Colonic mucosa (tissue), 4 donors: ENCODE data around the gene AGAP1. TPM values are rescaled to one million over a fixed set of nuclear protein-coding genes. Genes with fewer than 3 reads are reported as not detected.

Source experiments
- DNase-seq: peaks from one replicate; pipeline ENCODE4 v3.0.0-alpha.2; 2020
- H3K27ac ChIP-seq: fragments of 200-600 bp; one replicate; pipeline ENCODE4 v1.8.0; 2021
- H3K27me3 ChIP-seq: fragments of 200-600 bp; one replicate; pipeline ENCODE4 v1.8.0; 2021
- H3K36me3 ChIP-seq: fragments of 200-600 bp; one replicate; pipeline ENCODE4 v1.8.0; 2021
- H3K4me1 ChIP-seq: fragments of 200-600 bp; one replicate; pipeline ENCODE4 v1.8.0; 2021; ENCODE audit warnings: mild to moderate bottlenecking
- H3K4me3 ChIP-seq: fragments of 200-600 bp; one replicate; pipeline ENCODE4 v1.8.0; 2021
- H3K9ac ChIP-seq, 2 donors: one replicate each; pipeline ENCODE4 v1.7.0; 2013; ENCODE audit warnings: control low read depth in 2 of 2, low read depth in 2 of 2, low read length in 2 of 2
- H3K9me3 ChIP-seq: fragments of 200-600 bp; one replicate; pipeline ENCODE4 v1.8.0; 2021
- intact Hi-C: fragments of 100-400 bp; cut with DNase I; formaldehyde crosslinking; loops from one replicate; pipeline ENCODE4 v1.14.1; 2022
- total RNA-seq, 2 donors: library from RNA; stranded (reverse); fragmentation: NEBNext Ultra II Directional in 1 of 2; extraction: Animal tissue kit (Norgen Biotek cat#: 25700) in 1 of 2; gene quantifications; one replicate each; pipeline ENCODE4 v1.2.1, GENCODE V29; 2021
- TF ChIP-seq, protein P1 (sequence below): fragments of 200-600 bp; IDR thresholded peaks from one replicate; pipeline ENCODE4 v1.8.0; 2022; ENCODE audit warnings: antibody characterized with exemption, mild to moderate bottlenecking
- donor health status: healthy.
- donor health status: DM: no; HTN: no; CAD: no.
- donor health status: DM: no; HTN: no; CAD: no.

AGAP1 gene
- total RNA-seq, 2 donors from 2014 or later = 62.1 to 62.9 TPM

DNA sequence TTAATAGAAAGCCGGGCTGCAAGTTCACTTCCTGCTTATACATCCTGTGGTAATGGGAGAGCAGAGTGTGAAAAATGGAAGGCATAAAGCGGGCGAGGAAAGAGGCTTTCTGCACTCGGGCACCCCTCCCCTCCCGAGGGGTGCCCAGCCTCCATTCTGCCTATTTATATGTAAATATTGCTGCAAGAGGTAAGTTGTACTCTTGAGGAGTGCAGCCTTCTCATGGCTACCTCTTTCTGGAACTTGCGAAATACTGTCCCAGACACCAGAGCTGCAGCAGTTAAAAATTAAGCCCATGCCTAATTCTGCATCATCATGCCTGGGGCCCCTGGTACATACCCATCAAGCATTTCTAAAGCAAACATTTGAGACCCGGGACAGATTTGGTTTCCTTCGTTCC lies 518.3 kb downstream of the AGAP1 start:
- no peak overlapping the region for H3K4me3 ChIP-seq
- TF ChIP-seq, protein P1, sequence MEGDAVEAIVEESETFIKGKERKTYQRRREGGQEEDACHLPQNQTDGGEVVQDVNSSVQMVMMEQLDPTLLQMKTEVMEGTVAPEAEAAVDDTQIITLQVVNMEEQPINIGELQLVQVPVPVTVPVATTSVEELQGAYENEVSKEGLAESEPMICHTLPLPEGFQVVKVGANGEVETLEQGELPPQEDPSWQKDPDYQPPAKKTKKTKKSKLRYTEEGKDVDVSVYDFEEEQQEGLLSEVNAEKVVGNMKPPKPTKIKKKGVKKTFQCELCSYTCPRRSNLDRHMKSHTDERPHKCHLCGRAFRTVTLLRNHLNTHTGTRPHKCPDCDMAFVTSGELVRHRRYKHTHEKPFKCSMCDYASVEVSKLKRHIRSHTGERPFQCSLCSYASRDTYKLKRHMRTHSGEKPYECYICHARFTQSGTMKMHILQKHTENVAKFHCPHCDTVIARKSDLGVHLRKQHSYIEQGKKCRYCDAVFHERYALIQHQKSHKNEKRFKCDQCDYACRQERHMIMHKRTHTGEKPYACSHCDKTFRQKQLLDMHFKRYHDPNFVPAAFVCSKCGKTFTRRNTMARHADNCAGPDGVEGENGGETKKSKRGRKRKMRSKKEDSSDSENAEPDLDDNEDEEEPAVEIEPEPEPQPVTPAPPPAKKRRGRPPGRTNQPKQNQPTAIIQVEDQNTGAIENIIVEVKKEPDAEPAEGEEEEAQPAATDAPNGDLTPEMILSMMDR = no peak
- no peaks in the 10 kb centered on the region for H3K27me3 ChIP-seq
- no peaks in the 10 kb centered on the region for H3K36me3 ChIP-seq
- no peaks in the 10 kb centered on the region for H3K4me1 ChIP-seq
- DNase-seq = no peak
- H3K27ac ChIP-seq = no peak overlapping the region
- intact Hi-C loops = no loop called here
- no peaks in the 10 kb centered on the region for H3K9me3 ChIP-seq
- no peak overlapping the region for H3K9ac ChIP-seq

DNA sequence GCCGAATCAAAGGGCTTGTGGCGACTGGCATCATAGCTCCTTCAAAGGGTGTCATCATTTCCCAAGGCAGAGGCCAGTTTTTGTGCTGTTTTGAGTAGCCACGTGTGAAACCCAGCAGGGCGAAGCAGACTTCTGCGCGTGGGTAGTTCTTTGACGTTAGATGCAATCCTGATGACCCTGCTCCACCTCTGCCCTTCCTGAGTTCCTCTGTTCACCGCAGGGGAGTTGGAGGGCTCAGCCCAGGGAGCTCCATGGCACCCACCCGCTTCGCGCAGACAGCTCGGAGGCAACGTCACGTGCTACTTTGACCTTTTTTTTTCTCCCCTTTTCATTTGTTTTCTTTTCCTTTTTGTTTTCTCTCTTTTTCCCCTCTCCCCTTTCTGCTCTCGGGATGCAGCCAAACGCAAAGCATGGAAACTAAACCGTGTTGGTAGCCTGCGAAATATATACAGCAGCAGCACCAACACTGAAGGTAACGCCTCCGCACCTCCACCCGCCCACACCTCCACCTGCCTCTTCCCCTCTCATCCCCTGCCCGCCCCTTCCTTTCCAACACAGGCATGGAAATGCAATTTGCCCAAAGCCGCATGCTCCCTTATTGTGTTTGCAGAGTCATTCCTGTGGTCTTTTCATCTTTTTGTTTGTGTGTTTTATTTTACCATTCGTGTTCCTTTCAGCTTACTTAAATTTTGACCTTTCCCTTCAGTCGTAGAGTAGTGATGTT lies 520.7 kb downstream of the AGAP1 start:
- Histone ChIP-seq H3K27me3 (no peaks in the 10 kb centered on the region), H3K27ac (no peak overlapping the region), H3K36me3 (no peaks in the 10 kb centered on the region), H3K9ac (no peak overlapping the region), H3K9me3 (no peaks in the 10 kb centered on the region), H3K4me3 (no peak overlapping the region), H3K4me1 (no peaks in the 10 kb centered on the region)
- DNase-seq = no peak
- intact Hi-C loops = no loop called here
- TF ChIP-seq, protein P1 = no peak

DNA sequence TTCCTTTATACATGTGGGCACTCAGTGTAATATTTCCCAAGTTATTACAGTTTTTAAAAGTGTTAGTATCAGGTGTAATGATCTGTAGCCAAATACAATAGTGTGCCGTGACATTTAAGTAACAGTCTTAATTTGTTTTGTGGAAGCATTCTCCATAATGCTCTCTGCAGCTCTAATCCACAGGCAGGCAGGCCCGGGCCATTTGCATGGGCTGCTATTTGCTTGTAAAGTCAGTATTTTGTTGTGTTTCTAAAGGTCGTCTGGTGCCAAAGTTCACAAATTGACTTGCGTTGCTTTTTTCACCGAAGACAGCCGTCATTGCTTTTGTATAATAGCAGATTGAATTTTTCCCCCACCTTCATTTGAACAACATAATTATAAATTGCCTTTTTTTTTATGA lies 521.3 kb downstream of the AGAP1 start:
- no peak for DNase-seq
- TF ChIP-seq, protein P1 = no peak
- H3K9me3 ChIP-seq = no peaks in the 10 kb centered on the region
- H3K36me3 ChIP-seq = no peaks in the 10 kb centered on the region
- H3K27me3 ChIP-seq = no peaks in the 10 kb centered on the region
- no peak overlapping the region for H3K27ac ChIP-seq
- H3K9ac ChIP-seq = no peak overlapping the region
- H3K4me1 ChIP-seq = no peaks in the 10 kb centered on the region
- H3K4me3 ChIP-seq = no peak overlapping the region
- intact Hi-C loops = no loop called here

DNA sequence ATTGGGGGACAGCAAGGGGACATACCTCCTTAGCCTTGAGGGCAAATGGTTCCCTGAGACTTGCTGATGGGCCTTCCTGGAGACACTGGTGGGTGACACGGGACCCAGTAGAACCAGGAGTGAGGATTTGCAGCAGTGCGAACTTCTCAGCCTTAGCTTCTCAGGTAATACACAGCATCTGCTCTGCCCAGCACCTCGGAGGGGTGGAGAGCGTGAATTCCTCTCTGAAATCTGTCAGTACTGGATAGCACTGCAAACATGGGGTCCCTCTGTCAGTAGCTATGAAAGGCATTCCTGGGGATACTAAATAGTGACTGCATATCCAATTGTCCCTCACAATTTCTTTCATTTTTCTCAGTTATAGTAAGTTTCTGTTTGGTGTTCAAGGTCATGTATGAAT lies 522.7 kb downstream of the AGAP1 start:
- H3K36me3 ChIP-seq = no peaks in the 10 kb centered on the region
- intact Hi-C loops = no loop called here

DNA sequence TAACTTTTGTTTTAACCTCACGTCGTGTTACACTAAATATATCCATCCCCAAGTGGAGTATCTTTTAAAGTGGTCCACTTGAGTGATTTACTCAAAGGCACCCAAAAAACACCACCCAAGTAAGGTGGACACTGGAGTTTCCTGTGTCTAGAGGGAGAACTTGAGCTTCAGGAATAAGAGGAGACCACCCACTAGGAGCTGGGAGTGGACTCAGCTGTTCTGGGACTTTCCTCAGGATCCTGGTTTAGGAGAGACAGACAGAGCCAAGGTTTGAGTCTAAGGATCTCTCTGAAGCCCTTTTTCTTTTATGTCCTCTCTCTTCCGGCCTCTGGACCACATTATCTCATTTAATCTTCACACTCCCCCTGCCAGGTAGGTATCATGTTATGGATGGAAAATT lies 523.6 kb downstream of the AGAP1 start:
- no peaks in the 10 kb centered on the region for H3K4me1 ChIP-seq
- H3K9me3 ChIP-seq = no peaks in the 10 kb centered on the region
- no peak overlapping the region for H3K9ac ChIP-seq
- no peak overlapping the region for H3K4me3 ChIP-seq
- intact Hi-C loops = no loop called here
- TF ChIP-seq, protein P1 = no peak
- DNase-seq = no peak
- no peaks in the 10 kb centered on the region for H3K36me3 ChIP-seq
- no peak overlapping the region for H3K27ac ChIP-seq
- H3K27me3 ChIP-seq = no peaks in the 10 kb centered on the region

More for the DNA sequence above, 522.7 kb downstream of the AGAP1 start:
- H3K9me3 ChIP-seq = no peaks in the 10 kb centered on the region
- H3K27me3 ChIP-seq = no peaks in the 10 kb centered on the region
- TF ChIP-seq, protein P1 = no peak
- H3K4me3 ChIP-seq = no peak overlapping the region
- no peak overlapping the region for H3K9ac ChIP-seq
- no peak for DNase-seq
- H3K4me1 ChIP-seq = no peaks in the 10 kb centered on the region
- no peak overlapping the region for H3K27ac ChIP-seq
